ENCODE results near the gene BEX5.

GRCh38 chrX:102113367-102113766 is 42.4 kb downstream of the BEX5 start:
- no peak for TF ChIP-seq CTCF (IDR thresholded peaks at IDR 0.05)
- no peak for TF ChIP-seq POLR2AphosphoS5 (IDR thresholded peaks at IDR 0.05)
- no peak for TF ChIP-seq EP300 (IDR thresholded peaks at IDR 0.05)
